Adrenal gland (tissue), 12 donors: ENCODE measurements around the gene TLX2. TPM values are rescaled to one million over a fixed set of nuclear protein-coding genes. Genes with fewer than 3 reads are reported as not detected.

Source experiments
- DNase-seq, 7 donors: peaks; one replicate each; pipeline ENCODE4 v3.0.0-alpha.2; 2019 to 2020
- H3K27ac ChIP-seq, 5 donors: fragments of 200-600 bp; sonication (generic) in 4 of 5; 1 replicate in 3 of 5; 2 replicates in 2 of 5; pipeline versions ENCODE4 v1.5.1 to v1.8.0; 2016 to 2020; ENCODE audit warnings: mild to moderate bottlenecking in 1 of 5
- H3K27me3 ChIP-seq: fragments of 200-600 bp; 2 replicates; pipeline ENCODE4 v1.8.0; 2021
- H3K36me3 ChIP-seq, 2 donors: fragments of 200-600 bp; replicated peaks in 1 of 2; 1 replicate in 1 of 2; 2 replicates in 1 of 2; pipeline versions ENCODE4 v1.5.1 to v1.8.0; 2018 to 2022
- H3K4me1 ChIP-seq, 2 donors: fragments of 200-600 bp; replicated peaks in 1 of 2; 1 replicate in 1 of 2; 2 replicates in 1 of 2; pipeline versions ENCODE4 v1.5.1 to v1.8.0; 2018 to 2021
- H3K4me3 ChIP-seq, 4 donors: fragments of 200-600 bp; sonication (generic) in 3 of 4; one replicate each; pipeline ENCODE4 v1.5.1; 2016 to 2018
- H3K9me3 ChIP-seq, 3 donors: fragments of 200-600 bp; sonication (generic) in 1 of 3; replicated peaks in 1 of 3; 1 replicate in 2 of 3; 2 replicates in 1 of 3; pipeline versions ENCODE4 v1.5.1 to v1.8.0; 2016 to 2021
- CTCF ChIP-seq, 6 experiments: fragments of 450-650 bp in 4 of 6; fragments of 200-600 bp in 2 of 6; sonication (generic) in 1 of 6; IDR thresholded peaks; 1 replicate in 5 of 6; 2 replicates in 1 of 6; pipeline versions ENCODE4 v1.5.1 to v1.8.0; 2016 to 2021; ENCODE audit warnings: antibody characterized with exemption in 6 of 6, mild to moderate bottlenecking in 2 of 6, moderate library complexity in 1 of 6
- POLR2A ChIP-seq, 2 donors: fragments of 450-650 bp; IDR thresholded peaks; one replicate each; pipeline ENCODE4 v1.6.1; 2017; ENCODE audit warnings: antibody characterized with exemption in 2 of 2, mild to moderate bottlenecking in 2 of 2, moderate library complexity in 1 of 2
- WGBS, 4 donors: extraction: QIAGEN DNeasy Blood & Tissue Kit in 2 of 4; methylation state at CpG; one replicate each; pipeline versions ENCODE4 v1.1.5 to v1.1.7; 2013 to 2017; 5-methylcytosine and 5-hydroxymethylcytosine counted together
- intact Hi-C, 2 donors: fragments of 100-400 bp; cut with DNase I; formaldehyde crosslinking; loops; one replicate each; pipeline versions ENCODE4 v1.14.1 to v1.15.0; 2022 to 2023
- polyA plus RNA-seq, 3 donors: library from polyadenylated mRNA; stranded (reverse); fragments of 200-250 nt in 2 of 3; fragments of 350-450 nt in 1 of 3; fragmentation: Illumina TruSeq in 1 of 3; extraction: RNeasy Lipid Tissue Mini Kit (QIAGEN cat#74804) in 1 of 3; gene quantifications; one replicate each; pipeline ENCODE4 v1.2.3, GENCODE V29; 2013 to 2014
- total RNA-seq, 9 donors: library from RNA; depleted of rRNA in 4 of 9; stranded (reverse); fragments of >200 nt in 4 of 9; fragments of 120-200 nt in 1 of 9; fragmentation: NEBNext Ultra II Directional in 1 of 9; extraction: Animal tissue kit (Norgen Biotek cat#: 25700) in 1 of 9; gene quantifications; one replicate each; pipeline versions ENCODE4 v1.1.0 to v1.2.4, GENCODE V29; 2013 to 2023
- donor health status: healthy with polysubstance abuse.
- donor health status: Bipolar disorder and iron deficiency.
- donor health status: DM: yes; HTN: yes; CAD: no.
- donor health status: DM: no; HTN: no; CAD: no.
- donor health status: DM: no; HTN: no; CAD: no.
- donor health status: DM: yes; HTN: yes; CAD: no.

The TLX2 gene
- total and polyA plus RNA-seq, 12 donors: 0.46 to 22.8 (median 3.5) TPM; not detected in 4

GRCh38 chr2:74504591-74504990 is 9.7 kb upstream of the TLX2 start:
- Histone ChIP-seq H3K27me3 (peaks cover 17% of the 10 kb centered on the region), H3K4me3 (no peak overlapping the region)
- DNase-seq: no peak

GRCh38 chr2:74505448-74506246 is 8.6 kb upstream of the TLX2 start:
- no peak for DNase-seq
- Histone ChIP-seq H3K9me3 (no peaks in the 10 kb centered on the region), H3K4me3 (peak overlapping the region in 1 of 4 donors; percentile 91), H3K36me3 (peaks cover 0 to 12% of the 10 kb centered on the region in 2 donors), H3K27ac (no peak overlapping the region), H3K27me3 (peaks cover 10% of the 10 kb centered on the region), H3K4me1 (peaks cover 19 to 50% of the 10 kb centered on the region in 2 donors)
- WGBS, 4 donors: 91 to 96% (median 95%) methylated on average over 14 of the region's 14 CpGs
- intact Hi-C loops: loop anchor here in 1 of 2 donors (2.0 kb wide), 1 partner anchor 23 kb away; the partner anchor contains the start of genes AUP1 and HTRA2
- no peak for TF ChIP-seq CTCF (IDR thresholded peaks at IDR 0.05)
- TF ChIP-seq POLR2A (IDR thresholded peaks at IDR 0.05): no peak

More at GRCh38 chr2:74504591-74504990, 9.7 kb upstream of the TLX2 start:
- WGBS, 4 donors: 94 to 100% (median 97%) methylated on average over 3 of the region's 3 CpGs
- intact Hi-C loops: no loop called here
- Histone ChIP-seq H3K36me3 (peaks cover 0 to 12% of the 10 kb centered on the region in 2 donors), H3K9me3 (no peaks in the 10 kb centered on the region), H3K27ac (no peak overlapping the region), H3K4me1 (peaks cover 19 to 50% of the 10 kb centered on the region in 2 donors)
- TF ChIP-seq CTCF (IDR thresholded peaks at IDR 0.05) (no peak), POLR2A (IDR thresholded peaks at IDR 0.05) (no peak)

- peak in 2 of 6 experiments; percentile 27 to 39 for TF ChIP-seq CTCF (IDR thresholded peaks at IDR 0.05)
- peak; percentile 33 to 57 for TF ChIP-seq POLR2A (IDR thresholded peaks at IDR 0.05)
- DNase-seq: peak; percentile 97 to 100 (median 99)
- intact Hi-C loops: loop anchor here in 1 of 2 donors (2.0 kb wide), 1 partner anchor 21 kb away; the partner anchor contains the start of genes AUP1 and HTRA2
- Histone ChIP-seq H3K4me3 (peak within 1 kb of the TSS; percentile 5 to 91 (median 80)), H3K4me1 (peaks cover 19 to 50% of the 10 kb centered on the region in 2 donors), H3K27ac (peak within 1 kb of the TSS; percentile 29 to 100 (median 95)), H3K9me3 (no peaks in the 10 kb centered on the region), H3K27me3 (peaks cover 19% of the 10 kb centered on the region), H3K36me3 (peaks cover 0 to 12% of the 10 kb centered on the region in 2 donors)
- WGBS, 4 donors: 0 to 1% (median 0%) methylated on average over 20 to 56 of the region's 56 CpGs
Observed at GRCh38 chr2:74507145-74507925, 6.9 kb upstream of the TLX2 start, which contains the start of gene PCGF1. PCGF1 (minus strand) TSS chr2:74507695; CDS start chr2:74507668, 27 bp downstream.
